GM12878 (cell line): ENCODE data around the gene MMP1. TPM values are rescaled to one million over a fixed set of nuclear protein-coding genes. Genes with fewer than 3 reads are reported as not detected.

ENCODE experiments used
- ATAC-seq: fragments of 200-7000 bp; cut with Tn5 transposase; 3 replicates; pipeline ENCODE4 v1.9.1; 2020; ENCODE audit warnings: mild to moderate bottlenecking, moderate library complexity
- BruUV-seq: library from RNA; stranded (reverse); fragments of 400-500 nt; replicated peaks from 2 replicates; lab custom pipeline; 2021; lab: Mats Ljungman, UMichigan
- CTCF ChIA-PET: fragments of 300-600 bp; sonication (Branson Sonifier 250); formaldehyde crosslinking; extraction: SDS; loops from one replicate; lab custom pipeline; 2021; ENCODE audit warnings: inconsistent platforms; lab: Yijun Ruan, JAX
- POLR2A ChIA-PET: fragments of 350-600 bp; formaldehyde crosslinking; extraction: SDS; loops from one replicate; lab custom pipeline; 2021; ENCODE audit warnings: inconsistent platforms; lab: Charles Lee
- RAD21 ChIA-PET: fragments of 300-600 bp; sonication (Branson Sonifier 250); formaldehyde crosslinking; loops from one replicate; lab custom pipeline; 2023; ENCODE audit warnings: antibody characterized with exemption; ENCODE audit not compliant: unreplicated experiment; lab: Charles Lee
- SMC1A ChIA-PET: fragments of 300-600 bp; sonication (Branson Sonifier 250); formaldehyde crosslinking; loops from one replicate; lab custom pipeline; 2023; ENCODE audit not compliant: unreplicated experiment, uncharacterized antibody; lab: Charles Lee
- DNase-seq: peaks from one replicate; pipeline ENCODE4 v3.0.0-alpha.2; 2011; ENCODE audit warnings: low read depth, low spot score
- FAIRE-seq: peaks from 3 replicates; lab custom pipeline; 2011; peaks lifted over from hg19 to GRCh38; lab: Jason Lieb, UNC
- H2AFZ ChIP-seq: 2 replicates; pipeline ENCODE4 v1.6.0; 2011; ENCODE audit warnings: low read depth, low read length, control low read depth; ENCODE audit not compliant: control insufficient read depth
- H3K27ac ChIP-seq: 2 replicates; pipeline ENCODE4 v1.5.1; 2011; ENCODE audit warnings: control low read depth; ENCODE audit not compliant: control insufficient read depth, insufficient read depth
- H3K27me3 ChIP-seq, 2 experiments: replicated peaks in 1 of 2; 2 replicates each; pipeline versions ENCODE4 v1.6.0 to v1.6.1; 2011; ENCODE audit warnings: low read length in 1 of 2; ENCODE audit not compliant: control insufficient read depth in 2 of 2, insufficient read depth in 2 of 2
- H3K36me3 ChIP-seq, 2 experiments: 2 replicates each; pipeline ENCODE4 v1.5.1; 2011; ENCODE audit warnings: low read length in 1 of 2; ENCODE audit not compliant: control insufficient read depth in 2 of 2, insufficient read depth in 2 of 2
- H3K4me1 ChIP-seq: 2 replicates; pipeline ENCODE4 v1.6.1; 2011; ENCODE audit warnings: mild to moderate bottlenecking, low read length, moderate library complexity, mixed read lengths; ENCODE audit not compliant: control insufficient read depth, insufficient read depth
- H3K4me2 ChIP-seq: 2 replicates; pipeline ENCODE4 v1.6.0; 2011; ENCODE audit warnings: control low read depth; ENCODE audit not compliant: control insufficient read depth, insufficient read depth
- H3K4me3 ChIP-seq: fragments of 200-600 bp; sonication (generic); 2 replicates; pipeline ENCODE4 v1.5.1; 2016
- H3K79me2 ChIP-seq: 2 replicates; pipeline ENCODE4 v1.6.0; 2011; ENCODE audit warnings: low read length; ENCODE audit not compliant: control insufficient read depth, insufficient read depth
- H3K9ac ChIP-seq: 2 replicates; pipeline ENCODE4 v1.8.0; 2011; ENCODE audit warnings: low read length, control low read depth, mixed read lengths; ENCODE audit not compliant: control insufficient read depth, insufficient read depth
- H3K9me3 ChIP-seq: replicated peaks from 3 replicates; pipeline ENCODE4 v1.5.1; 2011; ENCODE audit warnings: mild to moderate bottlenecking, low read length; ENCODE audit not compliant: control insufficient read depth, insufficient read depth
- H4K20me1 ChIP-seq: 2 replicates; pipeline ENCODE4 v1.6.0; 2011; ENCODE audit not compliant: control insufficient read depth, insufficient read depth
- BHLHE40 ChIP-seq, 2 experiments: fragments of 450-650 bp in 1 of 2; IDR thresholded peaks; 2 replicates each; pipeline ENCODE4 v1.6.1; 2011 to 2017; ENCODE audit warnings: low read depth in 2 of 2, borderline replicate concordance in 1 of 2, improper control_type of control experiment in 1 of 2, low read length in 1 of 2, mild to moderate bottlenecking in 1 of 2
- MYB ChIP-seq: fragments of 150-350 bp; IDR thresholded peaks from 2 replicates; pipeline ENCODE4 v1.6.1; 2014; ENCODE audit warnings: mild to moderate bottlenecking, low read depth, low read length, borderline replicate concordance
- NRF1 ChIP-seq: conservative IDR thresholded peaks from 2 replicates; pipeline ENCODE4 v1.6.1; 2011; ENCODE audit warnings: mild to moderate bottlenecking, low read depth, low read length, improper control_type of control experiment
- PML ChIP-seq: IDR thresholded peaks from 2 replicates; pipeline ENCODE4 v1.6.1; 2012; ENCODE audit warnings: low read length, inconsistent platforms
- RAD21 ChIP-seq: IDR thresholded peaks from 2 replicates; pipeline ENCODE4 v1.6.1; 2011; ENCODE audit warnings: mild to moderate bottlenecking, low read depth, low read length, moderate library complexity; ENCODE audit not compliant: insufficient read depth
- SIX5 ChIP-seq: IDR thresholded peaks from 2 replicates; pipeline ENCODE4 v1.6.1; 2011; ENCODE audit warnings: mild to moderate bottlenecking, low read depth, low read length, moderate library complexity; ENCODE audit not compliant: severe bottlenecking
- SMAD5 ChIP-seq: IDR thresholded peaks from 2 replicates; pipeline ENCODE4 v1.6.1; 2016; ENCODE audit warnings: antibody characterized with exemption, low read depth
- TCF7 ChIP-seq: IDR thresholded peaks from 2 replicates; pipeline ENCODE4 v1.6.1; 2014; ENCODE audit warnings: antibody characterized with exemption, borderline replicate concordance
- ZNF24 ChIP-seq: fragments of 450-650 bp; IDR thresholded peaks from 2 replicates; pipeline ENCODE4 v1.6.1; 2017; ENCODE audit warnings: antibody characterized with exemption, mild to moderate bottlenecking
- in situ Hi-C: fragments of 300-500 bp; cut with MboI; formaldehyde crosslinking; loops from 9 replicates; pipeline ENCODE4 v1.14.3; 2018; ENCODE audit warnings: mixed read lengths
- intact Hi-C: fragments of 100-400 bp; cut with micrococcal nuclease; formaldehyde crosslinking; loops from one replicate; pipeline ENCODE4 v1.14.2; 2022; ENCODE audit not compliant: unreplicated experiment
- polyA plus RNA-seq, 11 experiments: library from polyadenylated mRNA; depleted of rRNA in 4 of 11; unstranded in 6 of 11; stranded (reverse) in 5 of 11; fragments of >200 nt; fragmentation: Nextera tagmentation in 4 of 11; fragmentation: Illumina TruSeq in 1 of 11; extraction: Ambion mirVana in 4 of 11; extraction: Trizol in 1 of 11; gene quantifications; 1 replicate in 1 of 11; 2 replicates in 10 of 11; pipeline versions ENCODE4 v1.2.1 to v1.2.3, GENCODE V29; 2011 to 2016; ENCODE audit warnings: inconsistent platforms in 2 of 11, missing spikeins in 2 of 11, low read depth in 1 of 11
- total RNA-seq, 4 experiments: library from RNA; depleted of rRNA in 3 of 4; stranded (reverse); fragments of >200 nt in 3 of 4; fragmentation: Illumina TruSeq in 1 of 4; extraction: Trizol in 1 of 4; gene quantifications; 2 replicates each; pipeline versions ENCODE4 v1.2.1 to v1.2.3, GENCODE V29; 2013 to 2021
- TF ChIP-seq, protein P1 (sequence below): fragments of 450-650 bp; IDR thresholded peaks from 2 replicates; pipeline ENCODE4 v1.6.1; 2017; ENCODE audit warnings: mild to moderate bottlenecking, low read depth, inconsistent platforms; ENCODE audit not compliant: poor library complexity, severe bottlenecking
- TF ChIP-seq, protein P2 (sequence below): IDR thresholded peaks from 2 replicates; pipeline ENCODE4 v1.6.1; 2012; ENCODE audit warnings: low read depth, low read length, improper control_type of control experiment

Gene MMP1
- total and polyA plus RNA-seq, 10 of the 15 experiments (the other 5 are each of a cell fraction or from before 2014, with no cell fraction given): not detected

DNA sequence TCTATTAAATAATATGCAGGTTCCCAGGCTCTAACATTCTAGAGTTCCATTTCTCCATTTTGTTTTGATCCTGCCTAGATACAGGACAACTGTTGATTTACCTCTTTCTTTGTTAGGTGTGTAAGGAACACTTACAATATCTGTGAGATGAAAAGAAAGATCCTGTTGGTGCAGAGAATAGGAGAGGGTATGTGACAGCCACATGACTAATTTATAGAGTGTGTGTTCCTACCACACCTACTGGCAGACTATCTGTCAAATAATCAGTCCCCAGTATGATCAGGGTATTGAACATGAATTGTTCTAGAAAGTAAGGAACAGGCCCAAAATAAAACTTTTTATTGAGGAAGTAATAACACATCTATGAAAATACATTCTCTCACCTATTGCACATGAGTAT, 27.8 kb downstream of the MMP1 start:
- H3K9ac ChIP-seq: no peak overlapping the region
- FAIRE-seq (no peak), ATAC-seq (no peak), DNase-seq (no peak)
- H3K9me3 ChIP-seq: no peaks in the 10 kb centered on the region
- H3K79me2 ChIP-seq: no peaks in the 10 kb centered on the region
- in situ Hi-C loops (no loop called here), intact Hi-C loops (no loop called here)
- H3K4me2 ChIP-seq: no peak overlapping the region
- no peak for TF ChIP-seq ZNF24
- TF ChIP-seq PML: no peak
- TF ChIP-seq TCF7: no peak
- no peak for TF ChIP-seq BHLHE40 (IDR thresholded peaks at IDR 0.05; ENCODE audit: borderline replicate concordance in 1 of 2, low read depth in 2 of 2, low read length in 1 of 2)
- TF ChIP-seq RAD21: no peak
- TF ChIP-seq, protein P1, sequence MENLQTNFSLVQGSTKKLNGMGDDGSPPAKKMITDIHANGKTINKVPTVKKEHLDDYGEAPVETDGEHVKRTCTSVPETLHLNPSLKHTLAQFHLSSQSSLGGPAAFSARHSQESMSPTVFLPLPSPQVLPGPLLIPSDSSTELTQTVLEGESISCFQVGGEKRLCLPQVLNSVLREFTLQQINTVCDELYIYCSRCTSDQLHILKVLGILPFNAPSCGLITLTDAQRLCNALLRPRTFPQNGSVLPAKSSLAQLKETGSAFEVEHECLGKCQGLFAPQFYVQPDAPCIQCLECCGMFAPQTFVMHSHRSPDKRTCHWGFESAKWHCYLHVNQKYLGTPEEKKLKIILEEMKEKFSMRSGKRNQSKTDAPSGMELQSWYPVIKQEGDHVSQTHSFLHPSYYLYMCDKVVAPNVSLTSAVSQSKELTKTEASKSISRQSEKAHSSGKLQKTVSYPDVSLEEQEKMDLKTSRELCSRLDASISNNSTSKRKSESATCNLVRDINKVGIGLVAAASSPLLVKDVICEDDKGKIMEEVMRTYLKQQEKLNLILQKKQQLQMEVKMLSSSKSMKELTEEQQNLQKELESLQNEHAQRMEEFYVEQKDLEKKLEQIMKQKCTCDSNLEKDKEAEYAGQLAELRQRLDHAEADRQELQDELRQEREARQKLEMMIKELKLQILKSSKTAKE: no peak
- TF ChIP-seq, protein P2, sequence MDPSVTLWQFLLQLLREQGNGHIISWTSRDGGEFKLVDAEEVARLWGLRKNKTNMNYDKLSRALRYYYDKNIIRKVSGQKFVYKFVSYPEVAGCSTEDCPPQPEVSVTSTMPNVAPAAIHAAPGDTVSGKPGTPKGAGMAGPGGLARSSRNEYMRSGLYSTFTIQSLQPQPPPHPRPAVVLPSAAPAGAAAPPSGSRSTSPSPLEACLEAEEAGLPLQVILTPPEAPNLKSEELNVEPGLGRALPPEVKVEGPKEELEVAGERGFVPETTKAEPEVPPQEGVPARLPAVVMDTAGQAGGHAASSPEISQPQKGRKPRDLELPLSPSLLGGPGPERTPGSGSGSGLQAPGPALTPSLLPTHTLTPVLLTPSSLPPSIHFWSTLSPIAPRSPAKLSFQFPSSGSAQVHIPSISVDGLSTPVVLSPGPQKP: no peak
- TF ChIP-seq SIX5: no peak
- TF ChIP-seq SMAD5: no peak
- no peak for TF ChIP-seq NRF1
- no peak for TF ChIP-seq MYB
- BruUV-seq: no TSS peak
- no peak overlapping the region for H3K27ac ChIP-seq
- SMC1A ChIA-PET: no interaction called here
- no peaks in the 10 kb centered on the region for H3K36me3 ChIP-seq
- H3K27me3 ChIP-seq: no peaks in the 10 kb centered on the region
- no peak overlapping the region for H2AFZ ChIP-seq
- POLR2A ChIA-PET: no interaction called here
- RAD21 ChIA-PET: no interaction called here
- no peaks in the 10 kb centered on the region for H3K4me1 ChIP-seq
- CTCF ChIA-PET: no interaction called here
- H3K4me3 ChIP-seq: no peak overlapping the region
- H4K20me1 ChIP-seq: no peaks in the 10 kb centered on the region
